ENCODE measurements around the gene ENG.

The ENG gene

DNA sequence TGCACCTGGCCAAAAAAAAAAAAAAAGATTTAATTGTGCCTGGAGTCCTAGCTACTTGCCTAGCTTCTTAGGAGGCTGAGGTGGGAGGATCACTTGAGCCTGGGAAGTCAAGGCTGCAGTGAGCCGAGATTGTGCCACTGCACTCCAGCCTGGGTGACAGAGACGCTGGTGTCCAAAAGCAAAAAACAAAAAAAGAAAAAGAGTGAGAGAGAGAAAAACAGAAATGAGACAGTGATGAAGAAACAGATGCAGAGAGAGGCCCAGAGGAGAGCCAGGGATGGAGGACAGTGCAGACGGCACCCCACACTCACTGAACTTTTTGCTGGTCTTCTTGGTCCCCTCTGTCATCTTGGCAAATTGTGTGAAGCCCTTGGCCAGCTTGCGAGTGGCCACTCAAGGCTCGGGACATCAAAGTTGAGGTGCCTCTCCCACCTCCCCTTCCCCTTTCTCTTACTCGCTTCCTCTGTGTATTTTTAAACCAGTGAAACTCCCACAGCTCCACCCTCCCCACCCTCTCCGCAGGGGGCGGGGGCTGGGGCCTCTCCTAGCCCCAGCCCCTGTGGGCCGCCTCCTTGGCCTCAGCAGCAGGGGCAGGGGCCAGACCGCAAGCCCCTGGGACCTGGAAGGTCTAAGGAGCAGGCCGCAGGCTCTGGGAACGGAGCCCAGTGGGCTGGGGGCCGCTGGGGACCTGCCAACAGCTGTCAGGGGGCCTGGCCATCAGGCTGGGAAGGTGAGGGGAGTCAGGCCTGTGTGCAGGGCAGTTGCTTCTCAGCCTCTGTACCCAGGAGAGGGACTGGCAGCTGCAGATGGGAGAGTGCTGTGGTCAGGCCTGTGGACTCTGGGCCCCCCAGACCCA, 76.0 kb downstream of the ENG start, which contains the start of gene SH2D3C:
Gene SH2D3C, minus strand, starts transcription at position 387 of the 856 bp plus-strand sequence. Its CDS starts 39 bp downstream, at position 348.
- no peak within 1 kb of the TSS for H3K4me3 ChIP-seq (ENCODE audit: low read depth, low read length)

DNA sequence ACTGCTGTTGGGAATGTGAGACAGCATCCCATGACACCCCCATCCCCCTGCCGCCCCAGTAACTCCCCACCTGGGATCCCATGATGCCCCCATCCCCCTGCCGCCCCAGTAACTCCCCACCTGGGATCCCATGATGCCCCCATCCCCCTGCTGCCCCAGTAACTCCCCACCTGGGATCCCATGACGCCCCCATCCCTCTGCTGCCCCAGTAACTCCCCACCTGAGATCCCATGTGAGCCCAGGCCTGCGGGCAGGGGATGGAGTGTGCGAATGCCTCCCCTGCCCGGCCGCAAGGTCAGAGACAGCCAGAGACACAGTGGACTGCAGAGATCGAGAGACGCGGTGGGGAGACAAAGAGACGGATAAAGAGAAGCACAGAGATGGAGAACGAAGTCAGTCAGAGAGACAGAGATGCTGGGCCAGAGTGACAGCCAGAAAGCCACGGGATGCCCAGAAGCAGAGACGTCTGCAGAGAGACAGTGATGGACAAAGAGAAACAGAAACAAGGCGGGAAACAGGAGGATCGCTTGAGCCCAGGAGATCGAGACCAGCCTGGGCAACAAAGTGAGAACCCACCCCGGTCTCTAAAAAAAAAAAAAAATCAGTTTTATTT, 77.0 kb downstream of the ENG start:
- H3K4me3 ChIP-seq (ENCODE audit: low read depth, low read length) = no peak overlapping the region

DNA sequence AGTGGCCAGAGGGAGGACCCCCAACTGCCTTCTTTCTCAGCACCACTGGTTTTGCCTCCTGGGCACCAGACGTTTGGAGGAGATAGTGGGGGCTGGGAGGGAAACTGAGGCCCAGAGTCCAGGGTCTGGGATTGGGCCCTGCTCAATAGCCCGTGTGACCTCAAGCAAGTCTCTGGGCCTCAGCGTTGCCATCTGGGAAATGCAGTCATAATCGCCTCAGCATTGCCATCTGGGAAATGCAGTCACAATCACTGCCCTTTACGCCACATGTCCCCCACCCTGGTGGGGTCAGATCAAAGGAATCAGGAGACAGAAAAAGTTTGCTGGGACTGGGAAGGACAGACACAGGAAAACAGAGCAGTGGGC, 77.6 kb downstream of the ENG start:
- no peak overlapping the region for H3K4me3 ChIP-seq (ENCODE audit: low read depth, low read length)

DNA sequence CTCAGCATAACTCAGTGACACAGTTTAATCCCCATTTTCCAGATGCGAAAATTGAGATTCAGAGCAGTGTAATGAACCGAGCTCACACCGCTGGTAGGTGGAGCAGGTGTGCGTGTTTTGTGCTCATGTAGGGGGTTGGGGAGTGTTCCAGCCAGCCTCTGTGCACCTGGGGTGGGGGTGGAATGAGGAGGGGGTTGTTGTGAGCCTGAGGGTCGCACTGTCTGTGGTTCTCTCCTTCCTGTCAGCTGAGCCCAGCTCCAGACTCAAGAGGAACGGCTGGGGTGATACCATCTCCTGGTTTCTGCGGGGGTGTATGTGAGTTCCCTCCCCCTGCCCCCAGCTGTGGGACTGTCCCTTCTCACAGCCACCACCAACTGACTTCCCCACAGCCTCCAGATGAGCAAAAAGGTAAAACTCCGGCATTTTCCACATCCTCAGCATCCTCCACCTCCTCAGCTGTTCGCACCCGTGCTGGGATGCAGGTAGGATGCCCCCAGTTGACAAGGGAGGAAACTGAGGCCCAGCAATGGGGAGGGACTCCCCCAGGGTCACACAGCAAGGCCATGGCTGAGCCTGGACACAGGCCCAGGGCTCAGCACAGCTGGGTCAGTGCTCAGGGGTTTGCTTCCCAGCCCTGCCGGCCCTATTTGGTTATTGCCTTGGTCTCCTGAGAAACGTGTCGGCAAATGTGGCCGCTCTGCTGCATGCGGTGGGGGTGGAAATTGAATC, 78.1 kb downstream of the ENG start:
- no peak overlapping the region for H3K4me3 ChIP-seq (ENCODE audit: low read depth, low read length)

DNA sequence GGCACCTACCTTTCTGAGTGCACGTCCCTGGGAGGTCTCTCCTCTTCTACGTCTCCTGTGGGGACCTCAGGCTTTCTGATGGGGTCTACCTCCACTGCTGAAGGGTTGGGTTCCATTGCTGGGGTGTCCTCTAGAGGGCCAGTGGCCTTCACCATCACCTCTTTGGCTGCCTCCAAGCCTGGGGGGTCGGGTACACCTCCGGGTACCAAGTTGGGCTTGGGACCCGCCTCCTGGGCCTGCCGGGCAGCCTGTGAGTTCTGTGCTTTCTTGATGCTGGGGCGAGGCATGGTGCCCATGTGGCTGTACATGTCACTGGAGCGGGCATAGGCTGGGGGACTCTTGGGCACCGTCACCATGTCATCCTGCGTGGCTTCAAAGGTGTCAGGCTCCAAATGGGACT, 80.5 kb downstream of the ENG start:
- no peak overlapping the region for H3K4me3 ChIP-seq (ENCODE audit: low read depth, low read length)

DNA sequence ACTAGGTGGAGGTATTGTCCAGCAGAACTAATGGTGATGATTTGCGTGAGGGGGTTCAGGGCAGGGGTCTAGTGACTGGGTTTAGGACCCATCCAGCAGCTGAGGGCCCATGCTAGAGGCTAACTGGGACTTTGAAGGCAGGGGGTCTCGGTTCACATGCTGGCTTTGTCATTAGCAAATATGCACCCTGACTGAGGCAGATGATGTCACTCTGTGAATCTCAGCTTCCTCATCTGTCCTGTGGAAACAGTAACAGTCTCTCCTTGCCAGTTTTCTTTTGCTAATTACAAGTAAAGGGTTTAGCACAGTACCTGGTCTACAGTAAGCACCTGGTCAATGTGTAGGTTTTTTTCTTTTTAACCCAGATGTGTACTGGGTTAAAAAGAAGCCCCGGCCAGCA, 81.2 kb downstream of the ENG start:
- H3K4me3 ChIP-seq (ENCODE audit: low read depth, low read length) = no peak overlapping the region

DNA sequence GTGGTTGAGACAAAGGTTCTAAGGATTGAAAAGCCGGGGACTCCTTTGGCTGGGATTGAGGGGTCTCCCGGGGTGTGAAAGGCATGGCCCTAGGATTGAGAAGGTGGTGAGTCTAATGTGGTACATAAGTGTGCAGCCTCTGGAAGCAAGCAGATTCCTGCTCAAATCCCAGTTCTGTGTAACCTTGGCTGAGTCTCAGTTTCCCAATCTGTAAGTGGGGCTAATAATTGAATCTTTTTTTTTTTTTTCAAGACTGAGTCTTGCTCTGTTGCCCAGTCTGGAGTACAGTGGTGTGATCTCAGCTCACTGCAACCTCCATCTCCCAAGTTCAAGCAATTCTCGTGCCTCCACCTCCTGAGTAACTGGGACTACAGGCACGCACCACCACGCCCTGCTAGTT, 81.9 kb downstream of the ENG start:
- H3K4me3 ChIP-seq (ENCODE audit: low read depth, low read length) = no peak overlapping the region

DNA sequence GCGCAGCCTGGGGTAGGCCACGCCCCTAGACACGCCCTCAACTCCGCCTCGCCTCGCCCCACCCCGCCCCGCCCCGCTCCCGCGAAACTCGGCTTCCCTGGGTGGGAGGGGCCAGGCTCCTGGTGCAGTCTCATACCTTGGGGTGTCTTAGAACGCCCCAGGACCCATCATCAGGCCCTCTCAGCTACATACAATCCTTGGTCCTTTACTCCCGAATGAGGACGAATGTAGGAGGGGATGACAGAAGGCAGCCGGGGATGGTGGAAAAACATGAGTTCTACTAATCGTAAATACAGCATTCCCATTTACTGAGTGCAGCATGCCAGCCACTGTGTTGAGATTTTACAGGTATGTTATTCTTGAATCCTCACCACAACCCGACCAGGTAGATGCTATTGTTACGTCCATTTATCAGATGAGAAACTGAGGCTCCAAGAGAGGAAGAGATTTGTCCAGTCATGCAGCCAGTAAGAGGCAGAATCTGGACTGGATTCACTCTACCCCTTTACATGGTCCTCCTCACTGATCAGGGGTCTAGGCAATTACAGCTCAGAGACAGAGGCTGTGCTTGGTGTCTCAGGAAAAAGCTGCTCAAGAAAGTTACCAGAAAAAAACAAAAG, 82.8 kb downstream of the ENG start:
- H3K4me3 ChIP-seq (ENCODE audit: low read depth, low read length) = no peak overlapping the region

DNA sequence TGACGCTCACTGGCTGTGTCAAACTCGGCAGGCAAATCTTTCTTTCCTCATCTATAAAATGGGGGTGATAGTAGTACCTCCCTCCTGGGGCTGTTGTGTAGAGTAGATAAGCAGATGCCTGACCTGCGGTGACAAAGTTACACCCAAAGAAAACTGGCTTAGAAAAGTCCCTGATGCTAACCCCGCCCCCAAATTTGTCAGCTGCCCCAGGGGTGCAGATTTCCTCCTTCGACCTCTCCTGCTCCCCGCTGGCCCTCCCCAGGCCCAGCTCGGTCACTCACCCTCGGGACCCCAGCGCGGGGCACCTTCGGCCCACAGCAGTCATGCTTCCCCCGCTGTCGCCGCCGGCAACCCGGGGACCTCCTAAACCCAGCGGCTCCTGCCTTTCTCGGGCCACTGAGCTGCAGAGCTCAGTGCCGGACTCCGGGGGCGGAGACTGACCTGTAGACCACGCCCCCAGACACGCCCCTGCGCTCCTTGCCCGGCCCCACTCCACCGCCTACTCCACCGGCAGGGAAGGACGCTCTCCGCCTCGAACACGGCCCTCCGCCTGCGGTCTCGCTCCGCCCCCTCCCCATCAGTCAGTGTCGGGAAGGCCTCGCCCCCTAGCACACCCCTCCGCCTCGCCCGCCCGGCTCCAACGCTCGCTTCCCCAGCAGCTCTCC, 83.4 kb downstream of the ENG start:
- H3K4me3 ChIP-seq (ENCODE audit: low read depth, low read length) = peak overlapping the region; percentile 55

DNA sequence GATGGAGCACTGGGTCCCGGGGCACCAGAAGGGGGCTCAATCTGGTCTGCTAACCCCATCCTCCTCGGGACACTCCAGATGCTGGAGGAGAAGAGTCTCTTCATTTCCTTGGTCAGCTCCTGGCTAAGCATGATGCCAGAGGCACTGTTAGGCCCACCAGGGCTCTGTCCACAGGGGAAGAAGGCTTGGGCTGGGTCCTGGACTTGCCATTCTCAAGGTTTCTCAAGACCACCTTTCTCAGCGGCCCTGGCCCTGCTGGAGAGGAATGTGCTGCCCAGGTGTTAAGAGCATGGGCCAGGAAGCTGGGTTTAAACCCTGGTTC, 83.9 kb downstream of the ENG start:
- H3K4me3 ChIP-seq (ENCODE audit: low read depth, low read length) = no peak overlapping the region

DNA sequence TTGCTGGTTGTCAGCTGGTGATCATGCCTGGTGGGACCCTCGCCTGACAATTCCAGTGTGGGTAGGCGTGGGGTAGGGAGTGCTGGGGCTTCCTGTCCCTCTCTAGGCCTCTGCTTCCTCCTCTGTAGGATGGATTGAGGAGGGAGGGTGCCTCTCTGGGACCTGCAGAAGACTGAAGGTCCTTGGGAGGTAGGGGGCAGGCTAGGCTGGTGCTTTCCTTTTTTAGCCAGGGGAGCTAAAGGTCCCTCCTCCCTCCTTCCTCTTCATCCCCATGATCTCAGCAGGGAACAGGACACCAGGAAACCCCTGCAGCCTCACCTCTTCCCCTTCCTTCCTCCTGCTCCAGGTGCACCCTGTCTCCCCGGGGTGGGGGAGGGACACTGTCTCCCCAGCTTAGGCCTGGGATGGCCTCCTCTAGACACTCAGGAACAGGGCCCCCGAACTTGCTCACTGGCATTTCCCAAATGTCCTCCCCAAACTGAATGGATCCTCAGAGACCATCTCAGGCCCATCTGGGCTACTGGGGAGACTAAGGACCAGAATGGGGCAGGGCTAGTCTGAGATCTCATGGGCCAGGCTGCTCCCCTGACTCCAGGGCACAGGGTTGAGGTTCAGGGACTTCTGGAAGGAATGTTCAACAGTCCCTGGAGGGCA, 84.4 kb downstream of the ENG start:
- no peak overlapping the region for H3K4me3 ChIP-seq (ENCODE audit: low read depth, low read length)

DNA sequence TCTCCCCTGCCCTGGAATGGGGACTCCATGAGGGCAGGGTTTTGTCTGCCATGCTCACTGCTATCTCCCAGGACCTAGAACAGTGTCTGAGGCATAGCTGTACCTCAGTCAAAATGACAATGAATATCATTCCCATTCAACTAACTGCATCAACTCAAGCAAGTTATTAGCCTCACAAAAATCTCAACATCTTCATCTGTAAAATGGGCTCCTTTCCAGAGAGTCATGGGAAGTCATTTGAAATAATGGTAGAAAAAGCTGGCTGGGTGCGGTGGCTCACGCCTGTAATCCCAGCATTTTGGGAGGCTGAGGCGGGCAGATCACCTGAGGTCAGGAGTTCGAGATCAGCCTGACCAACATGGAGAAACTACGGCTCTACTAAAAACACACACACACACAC, 85.4 kb downstream of the ENG start:
- no peak overlapping the region for H3K4me3 ChIP-seq (ENCODE audit: low read depth, low read length)

DNA sequence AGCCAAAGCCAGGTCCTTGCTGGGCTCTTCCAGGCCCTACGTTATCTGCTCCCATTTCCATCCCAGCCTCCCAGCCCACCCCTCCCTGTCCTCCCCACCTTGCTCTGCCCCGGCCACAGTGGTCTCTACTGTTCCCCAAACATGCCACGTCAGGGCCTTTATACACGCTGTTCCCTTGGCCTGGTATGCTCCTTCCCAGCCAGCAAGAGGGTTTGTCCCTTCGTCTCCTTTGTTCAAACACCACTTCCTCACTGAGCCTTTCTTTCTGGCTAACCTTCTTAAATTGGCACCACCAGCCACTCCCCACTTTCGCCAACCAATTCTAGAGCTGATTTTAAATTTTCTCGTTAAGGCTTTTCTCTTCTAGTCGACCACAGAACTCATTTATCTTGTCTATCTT, 85.8 kb downstream of the ENG start:
- no peak overlapping the region for H3K4me3 ChIP-seq (ENCODE audit: low read depth, low read length)

DNA sequence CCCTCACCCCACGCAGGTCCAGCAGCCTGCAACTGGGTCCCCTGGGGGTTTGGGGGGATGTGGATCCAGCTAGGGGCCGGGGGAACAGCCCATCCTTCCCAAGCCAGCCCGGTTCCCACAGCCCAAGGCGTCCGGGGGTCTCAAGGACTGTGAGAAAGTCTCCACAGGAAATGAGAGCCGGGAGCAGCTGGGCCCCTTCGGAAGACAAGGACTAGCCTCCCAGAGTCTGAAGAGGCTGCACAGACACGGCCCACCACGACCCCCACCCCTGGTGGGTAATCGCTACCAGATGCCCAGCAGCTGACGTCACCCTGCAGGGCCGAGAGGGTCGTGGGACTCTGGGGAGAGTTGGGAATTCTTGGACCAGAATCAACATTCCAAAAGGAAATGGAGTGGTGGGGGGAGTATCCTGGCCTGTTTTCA, 86.5 kb downstream of the ENG start:
- no peak overlapping the region for H3K4me3 ChIP-seq (ENCODE audit: low read depth, low read length)

DNA sequence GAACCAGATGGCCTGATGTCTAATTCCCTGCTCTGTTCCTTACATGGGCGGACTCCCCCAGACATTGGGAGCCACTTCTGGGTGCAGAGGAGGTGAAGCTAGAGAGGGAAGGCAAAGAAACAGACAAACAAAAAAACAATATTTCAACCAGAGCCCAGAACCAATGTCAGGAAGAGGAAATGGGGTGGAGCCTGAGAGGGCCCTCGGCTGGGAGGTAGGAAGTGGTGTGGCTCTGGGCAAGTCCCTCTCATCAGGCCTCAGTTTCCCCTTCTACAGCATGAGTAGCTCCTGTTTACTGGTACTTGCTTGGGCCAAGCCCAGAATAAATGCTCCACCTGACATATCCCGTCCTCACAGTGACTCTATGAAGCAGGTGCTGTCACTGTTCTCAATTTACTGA, 87.0 kb downstream of the ENG start:
- H3K4me3 ChIP-seq (ENCODE audit: low read depth, low read length) = no peak overlapping the region

DNA sequence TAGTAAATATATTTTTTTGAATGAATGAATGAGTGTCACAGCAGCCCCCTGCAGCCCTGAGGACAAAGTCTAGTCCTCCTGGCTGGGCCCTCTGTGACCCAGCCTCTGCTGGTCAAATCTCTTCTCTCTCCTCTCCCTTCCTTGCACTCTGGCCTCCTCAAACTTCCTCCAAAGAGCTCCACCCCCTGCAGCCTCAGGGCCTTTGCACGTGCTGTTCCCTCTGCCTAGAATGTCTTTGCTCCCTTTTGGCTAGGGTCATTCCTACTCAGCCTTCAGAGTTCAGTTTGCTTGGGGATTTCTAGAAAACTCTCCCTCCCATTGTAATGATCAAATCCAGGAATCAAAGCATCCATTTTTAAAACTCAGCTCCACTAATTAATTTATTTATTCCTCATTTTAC, 89.0 kb downstream of the ENG start:
- H3K4me3 ChIP-seq (ENCODE audit: low read depth, low read length) = no peak overlapping the region
